Panc1 (cell line): ENCODE measurements around the gene ADCY1. TPM values are rescaled to one million over a fixed set of nuclear protein-coding genes. Genes with fewer than 3 reads are reported as not detected.

Experiments
- ATAC-seq: fragments of 200-7000 bp; cut with Tn5 transposase; 2 replicates; pipeline ENCODE4 v1.9.1; 2020; ENCODE audit warnings: mild to moderate bottlenecking, moderate library complexity
- BruUV-seq: library from RNA; stranded (reverse); fragments of 400-500 nt; replicated peaks from 2 replicates; lab custom pipeline; 2021; lab: Mats Ljungman, UMichigan
- CTCF ChIA-PET: fragments of 300-600 bp; sonication (Branson Sonifier 250); formaldehyde crosslinking; loops from one replicate; lab custom pipeline; 2022; ENCODE audit warnings: antibody characterized with exemption; lab: Charles Lee
- POLR2A ChIA-PET: fragments of 300-600 bp; sonication (Branson Sonifier 250); formaldehyde crosslinking; loops from one replicate; lab custom pipeline; 2022; ENCODE audit warnings: antibody characterized with exemption; lab: Charles Lee
- DNase-seq: peaks from one replicate; pipeline ENCODE4 v3.0.0-alpha.2; 2010; ENCODE audit warnings: low read depth, low spot score
- H3K27ac ChIP-seq: 2 replicates; pipeline ENCODE4 v1.5.1; 2011; ENCODE audit warnings: mild to moderate bottlenecking, low read length, inconsistent platforms
- H3K27me3 ChIP-seq: fragments of 200-500 bp; sonication (Bioruptor generic); 2 replicates; pipeline ENCODE4 v1.6.0; 2014; ENCODE audit warnings: low read length, inconsistent platforms; ENCODE audit not compliant: control insufficient read depth, insufficient read depth
- H3K36me3 ChIP-seq: fragments of 200-500 bp; sonication (Bioruptor generic); 2 replicates; pipeline ENCODE4 v1.5.1; 2014; ENCODE audit warnings: inconsistent platforms, mild to moderate bottlenecking, low read length, moderate library complexity; ENCODE audit not compliant: control insufficient read depth, insufficient read depth
- H3K4me1 ChIP-seq: 2 replicates; pipeline ENCODE4 v1.5.1; 2011; ENCODE audit warnings: inconsistent platforms, mild to moderate bottlenecking, low read length, moderate library complexity; ENCODE audit not compliant: control insufficient read depth, insufficient read depth
- H3K4me3 ChIP-seq, 2 experiments: 2 replicates each; pipeline ENCODE4 v1.5.1; 2011 to 2012; ENCODE audit warnings: low read depth in 2 of 2, low read length in 2 of 2, mild to moderate bottlenecking in 2 of 2, inconsistent platforms in 1 of 2, moderate library complexity in 1 of 2
- H3K9me3 ChIP-seq: fragments of 200-500 bp; sonication (Bioruptor generic); 2 replicates; pipeline ENCODE4 v1.5.1; 2014; ENCODE audit warnings: low read depth, mild to moderate bottlenecking, inconsistent platforms, low read length, moderate library complexity; ENCODE audit not compliant: control insufficient read depth, insufficient read depth
- POLR2AphosphoS5 ChIP-seq: IDR thresholded peaks from 2 replicates; pipeline ENCODE4 v1.6.1; 2012; ENCODE audit warnings: mild to moderate bottlenecking, low read depth, low read length, moderate library complexity
- SIN3A ChIP-seq: IDR thresholded peaks from 2 replicates; pipeline ENCODE4 v1.6.1; 2012; ENCODE audit warnings: low read depth, mild to moderate bottlenecking, low read length, moderate library complexity, borderline replicate concordance; ENCODE audit not compliant: insufficient read depth
- TCF7L2 ChIP-seq: IDR thresholded peaks from 2 replicates; pipeline ENCODE4 v1.6.1; 2011; ENCODE audit warnings: mild to moderate bottlenecking, low read depth, low read length, inconsistent platforms
- in situ Hi-C: cut with HindIII; loops from 2 replicates; pipeline ENCODE4 v1.10.0; 2016; ENCODE audit warnings: low sequenced_read_pairs, low pct_unique_long_range_greater_than_20kb
- intact Hi-C: fragments of 100-400 bp; cut with micrococcal nuclease; formaldehyde crosslinking; loops from one replicate; pipeline ENCODE4 v1.10.0; 2022; ENCODE audit not compliant: unreplicated experiment
- total RNA-seq: library from RNA; stranded (reverse); gene quantifications from one replicate; pipeline ENCODE4 v1.2.1, GENCODE V29; 2021; ENCODE audit not compliant: unreplicated experiment
- TF ChIP-seq, protein P1 (sequence below), 2 experiments: IDR thresholded peaks; 2 replicates each; pipeline ENCODE4 v1.6.1; 2011 to 2012; ENCODE audit warnings: low read depth in 2 of 2, control low read depth in 1 of 2, low read length in 1 of 2, mild to moderate bottlenecking in 1 of 2, moderate library complexity in 1 of 2; ENCODE audit not compliant: insufficient read depth in 1 of 2
- TF ChIP-seq, protein P2 (sequence below): fragments of 450-650 bp; IDR thresholded peaks from 2 replicates; pipeline ENCODE4 v1.5.1; 2017; ENCODE audit warnings: mild to moderate bottlenecking

The ADCY1 gene
- total RNA-seq, 1 experiment from 2014 or later, result 2.1 TPM

DNA sequence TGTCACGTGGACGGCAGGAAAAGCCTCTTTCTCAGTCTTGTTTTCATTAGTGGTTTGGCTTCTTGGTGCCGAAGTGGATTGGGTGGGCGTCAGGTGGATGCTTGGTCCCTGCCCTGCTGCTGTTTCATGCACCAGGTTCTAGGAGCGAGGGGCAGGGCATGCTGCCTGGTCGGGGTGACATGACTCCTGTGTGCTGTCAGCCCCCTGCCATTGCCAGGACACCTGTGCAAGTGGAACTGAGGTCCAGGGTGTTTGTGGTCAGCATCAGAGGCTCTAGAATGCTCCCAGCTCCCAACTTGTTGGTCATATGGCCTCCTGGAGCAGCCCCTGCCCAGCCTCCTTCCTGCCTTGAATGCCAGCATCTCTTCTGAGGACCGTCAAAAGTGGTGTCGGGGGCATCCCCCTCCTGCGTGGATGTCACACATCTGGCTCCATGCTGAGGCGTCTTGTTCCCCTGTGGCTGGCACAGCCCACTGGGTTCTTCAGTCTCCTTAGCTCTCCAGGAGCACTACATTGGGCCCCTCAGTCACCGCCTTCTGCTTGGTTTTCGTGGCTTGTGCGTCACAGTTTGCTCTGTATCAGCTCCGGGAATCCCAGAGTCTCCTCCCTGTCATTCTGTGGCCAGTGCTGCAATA lies 24.8 kb downstream of the ADCY1 start:
- POLR2A ChIA-PET, result no interaction called here
- Histone ChIP-seq H3K9me3 (no peaks in the 10 kb centered on the region), H3K36me3 (no peaks in the 10 kb centered on the region), H3K4me1 (no peaks in the 10 kb centered on the region), H3K27ac (no peak overlapping the region), H3K4me3 (no peak overlapping the region), H3K27me3 (peaks cover 16% of the 10 kb centered on the region; the same call in 1 of the 2 replicates)
- DNase-seq (no peak), ATAC-seq (no peak)
- in situ Hi-C loops (no loop called here), intact Hi-C loops (no loop called here)
- no TSS peak for BruUV-seq
- CTCF ChIA-PET, result interaction anchor here (0.7 kb wide), 1 partner anchor 26 kb away, joined by 3 read pairs; no protein-coding TSS in a partner anchor
- no peak for TF ChIP-seq POLR2AphosphoS5
- TF ChIP-seq TCF7L2, result no peak
- no peak for TF ChIP-seq SIN3A
- TF ChIP-seq, protein P1, sequence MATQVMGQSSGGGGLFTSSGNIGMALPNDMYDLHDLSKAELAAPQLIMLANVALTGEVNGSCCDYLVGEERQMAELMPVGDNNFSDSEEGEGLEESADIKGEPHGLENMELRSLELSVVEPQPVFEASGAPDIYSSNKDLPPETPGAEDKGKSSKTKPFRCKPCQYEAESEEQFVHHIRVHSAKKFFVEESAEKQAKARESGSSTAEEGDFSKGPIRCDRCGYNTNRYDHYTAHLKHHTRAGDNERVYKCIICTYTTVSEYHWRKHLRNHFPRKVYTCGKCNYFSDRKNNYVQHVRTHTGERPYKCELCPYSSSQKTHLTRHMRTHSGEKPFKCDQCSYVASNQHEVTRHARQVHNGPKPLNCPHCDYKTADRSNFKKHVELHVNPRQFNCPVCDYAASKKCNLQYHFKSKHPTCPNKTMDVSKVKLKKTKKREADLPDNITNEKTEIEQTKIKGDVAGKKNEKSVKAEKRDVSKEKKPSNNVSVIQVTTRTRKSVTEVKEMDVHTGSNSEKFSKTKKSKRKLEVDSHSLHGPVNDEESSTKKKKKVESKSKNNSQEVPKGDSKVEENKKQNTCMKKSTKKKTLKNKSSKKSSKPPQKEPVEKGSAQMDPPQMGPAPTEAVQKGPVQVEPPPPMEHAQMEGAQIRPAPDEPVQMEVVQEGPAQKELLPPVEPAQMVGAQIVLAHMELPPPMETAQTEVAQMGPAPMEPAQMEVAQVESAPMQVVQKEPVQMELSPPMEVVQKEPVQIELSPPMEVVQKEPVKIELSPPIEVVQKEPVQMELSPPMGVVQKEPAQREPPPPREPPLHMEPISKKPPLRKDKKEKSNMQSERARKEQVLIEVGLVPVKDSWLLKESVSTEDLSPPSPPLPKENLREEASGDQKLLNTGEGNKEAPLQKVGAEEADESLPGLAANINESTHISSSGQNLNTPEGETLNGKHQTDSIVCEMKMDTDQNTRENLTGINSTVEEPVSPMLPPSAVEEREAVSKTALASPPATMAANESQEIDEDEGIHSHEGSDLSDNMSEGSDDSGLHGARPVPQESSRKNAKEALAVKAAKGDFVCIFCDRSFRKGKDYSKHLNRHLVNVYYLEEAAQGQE (IDR thresholded peaks at IDR 0.05; ENCODE audit: insufficient read depth in 1 of 2, low read depth in 2 of 2, low read length in 1 of 2), result no peak
- TF ChIP-seq, protein P2, sequence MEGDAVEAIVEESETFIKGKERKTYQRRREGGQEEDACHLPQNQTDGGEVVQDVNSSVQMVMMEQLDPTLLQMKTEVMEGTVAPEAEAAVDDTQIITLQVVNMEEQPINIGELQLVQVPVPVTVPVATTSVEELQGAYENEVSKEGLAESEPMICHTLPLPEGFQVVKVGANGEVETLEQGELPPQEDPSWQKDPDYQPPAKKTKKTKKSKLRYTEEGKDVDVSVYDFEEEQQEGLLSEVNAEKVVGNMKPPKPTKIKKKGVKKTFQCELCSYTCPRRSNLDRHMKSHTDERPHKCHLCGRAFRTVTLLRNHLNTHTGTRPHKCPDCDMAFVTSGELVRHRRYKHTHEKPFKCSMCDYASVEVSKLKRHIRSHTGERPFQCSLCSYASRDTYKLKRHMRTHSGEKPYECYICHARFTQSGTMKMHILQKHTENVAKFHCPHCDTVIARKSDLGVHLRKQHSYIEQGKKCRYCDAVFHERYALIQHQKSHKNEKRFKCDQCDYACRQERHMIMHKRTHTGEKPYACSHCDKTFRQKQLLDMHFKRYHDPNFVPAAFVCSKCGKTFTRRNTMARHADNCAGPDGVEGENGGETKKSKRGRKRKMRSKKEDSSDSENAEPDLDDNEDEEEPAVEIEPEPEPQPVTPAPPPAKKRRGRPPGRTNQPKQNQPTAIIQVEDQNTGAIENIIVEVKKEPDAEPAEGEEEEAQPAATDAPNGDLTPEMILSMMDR, result no peak

DNA sequence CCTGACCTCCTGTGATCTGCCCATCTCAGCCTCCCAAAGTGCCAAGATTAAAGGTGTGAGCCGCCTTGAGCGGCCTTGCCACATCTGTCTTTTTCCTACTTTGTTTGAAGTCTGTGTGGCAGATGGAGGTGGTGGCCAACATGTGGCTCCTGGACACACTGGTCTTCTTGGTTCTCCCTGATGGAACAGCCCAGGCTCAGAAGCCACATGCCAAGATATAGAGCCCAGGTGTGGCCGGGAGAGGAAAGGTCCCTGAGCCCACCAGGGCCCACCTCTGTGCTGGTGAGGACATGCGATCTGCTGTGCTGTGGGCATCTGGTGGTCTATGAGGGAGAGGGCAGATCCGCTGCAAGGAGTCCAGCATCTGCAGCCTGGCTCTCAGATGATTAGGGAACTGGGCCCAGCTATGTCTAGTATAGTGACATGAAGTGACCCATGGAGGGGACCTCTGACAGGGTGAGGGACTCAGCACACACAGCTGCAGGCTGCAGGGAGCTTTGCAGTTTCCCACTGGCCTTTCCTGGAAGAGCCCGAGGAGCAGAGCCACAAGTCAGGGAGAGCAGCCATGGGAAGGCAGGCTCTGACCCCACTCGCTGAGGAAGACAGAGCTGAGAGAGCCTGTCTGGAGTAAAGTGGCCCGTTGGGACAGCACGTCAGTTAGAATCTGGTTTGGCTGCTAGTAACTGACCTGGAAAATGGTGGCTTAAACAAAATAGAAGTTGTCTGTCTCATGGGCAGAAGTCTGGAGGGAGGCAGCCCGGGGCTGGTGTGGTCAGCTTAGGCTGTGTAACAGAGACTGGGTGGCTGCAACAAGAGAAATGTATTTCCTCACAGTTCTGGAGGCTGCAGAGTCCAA lies 25.9 kb downstream of the ADCY1 start:
- DNase-seq, result no peak
- Histone ChIP-seq H3K4me1 (no peaks in the 10 kb centered on the region), H3K36me3 (no peaks in the 10 kb centered on the region), H3K27me3 (peaks cover 16% of the 10 kb centered on the region; the same call in 1 of the 2 replicates), H3K27ac (no peak overlapping the region), H3K9me3 (no peaks in the 10 kb centered on the region), H3K4me3 (no peak overlapping the region)
- no peak for ATAC-seq
- no peak for TF ChIP-seq POLR2AphosphoS5
- TF ChIP-seq, protein P2, result no peak
- no peak for TF ChIP-seq SIN3A
- ChIA-PET POLR2A (no interaction called here), CTCF (no interaction called here)
- intact Hi-C loops (no loop called here), in situ Hi-C loops (no loop called here)
- BruUV-seq, result no TSS peak
